ENCODE data around the gene IMP3.

GRCh38 chr15:75649848-75650247 is 9.8 kb upstream of the IMP3 start:
- TF ChIP-seq CTCF (IDR thresholded peaks at IDR 0.05) (no peak), POLR2A (IDR thresholded peaks at IDR 0.05) (no peak)

All from esophagus squamous epithelium (tissue), 4 donors.